Panc1 (cell line): Measurements from ENCODE around the gene PDCD1.

Experiments
- CTCF ChIP-seq: fragments of 450-650 bp; IDR thresholded peaks from 2 replicates; pipeline ENCODE4 v1.5.1; 2017; ENCODE audit warnings: mild to moderate bottlenecking
- POLR2AphosphoS5 ChIP-seq: IDR thresholded peaks from 2 replicates; pipeline ENCODE4 v1.6.1; 2012; ENCODE audit warnings: mild to moderate bottlenecking, low read depth, low read length, moderate library complexity
- TCF7L2 ChIP-seq: IDR thresholded peaks from 2 replicates; pipeline ENCODE4 v1.6.1; 2011; ENCODE audit warnings: mild to moderate bottlenecking, low read depth, low read length, inconsistent platforms
- TF ChIP-seq, protein P1 (sequence below), 2 experiments: IDR thresholded peaks; 2 replicates each; pipeline ENCODE4 v1.6.1; 2011 to 2012; ENCODE audit warnings: low read depth in 2 of 2, control low read depth in 1 of 2, low read length in 1 of 2, mild to moderate bottlenecking in 1 of 2, moderate library complexity in 1 of 2; ENCODE audit not compliant: insufficient read depth in 1 of 2

- TF ChIP-seq POLR2AphosphoS5 (no peak), CTCF (no peak), TCF7L2 (no peak)
- TF ChIP-seq, protein P1, sequence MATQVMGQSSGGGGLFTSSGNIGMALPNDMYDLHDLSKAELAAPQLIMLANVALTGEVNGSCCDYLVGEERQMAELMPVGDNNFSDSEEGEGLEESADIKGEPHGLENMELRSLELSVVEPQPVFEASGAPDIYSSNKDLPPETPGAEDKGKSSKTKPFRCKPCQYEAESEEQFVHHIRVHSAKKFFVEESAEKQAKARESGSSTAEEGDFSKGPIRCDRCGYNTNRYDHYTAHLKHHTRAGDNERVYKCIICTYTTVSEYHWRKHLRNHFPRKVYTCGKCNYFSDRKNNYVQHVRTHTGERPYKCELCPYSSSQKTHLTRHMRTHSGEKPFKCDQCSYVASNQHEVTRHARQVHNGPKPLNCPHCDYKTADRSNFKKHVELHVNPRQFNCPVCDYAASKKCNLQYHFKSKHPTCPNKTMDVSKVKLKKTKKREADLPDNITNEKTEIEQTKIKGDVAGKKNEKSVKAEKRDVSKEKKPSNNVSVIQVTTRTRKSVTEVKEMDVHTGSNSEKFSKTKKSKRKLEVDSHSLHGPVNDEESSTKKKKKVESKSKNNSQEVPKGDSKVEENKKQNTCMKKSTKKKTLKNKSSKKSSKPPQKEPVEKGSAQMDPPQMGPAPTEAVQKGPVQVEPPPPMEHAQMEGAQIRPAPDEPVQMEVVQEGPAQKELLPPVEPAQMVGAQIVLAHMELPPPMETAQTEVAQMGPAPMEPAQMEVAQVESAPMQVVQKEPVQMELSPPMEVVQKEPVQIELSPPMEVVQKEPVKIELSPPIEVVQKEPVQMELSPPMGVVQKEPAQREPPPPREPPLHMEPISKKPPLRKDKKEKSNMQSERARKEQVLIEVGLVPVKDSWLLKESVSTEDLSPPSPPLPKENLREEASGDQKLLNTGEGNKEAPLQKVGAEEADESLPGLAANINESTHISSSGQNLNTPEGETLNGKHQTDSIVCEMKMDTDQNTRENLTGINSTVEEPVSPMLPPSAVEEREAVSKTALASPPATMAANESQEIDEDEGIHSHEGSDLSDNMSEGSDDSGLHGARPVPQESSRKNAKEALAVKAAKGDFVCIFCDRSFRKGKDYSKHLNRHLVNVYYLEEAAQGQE (IDR thresholded peaks at IDR 0.05; ENCODE audit: insufficient read depth in 1 of 2, low read depth in 2 of 2, low read length in 1 of 2) = no peak
These were observed at the start of gene PDCD1 for GRCh38 chr2:241858206-241859016.
